ENCODE results near the gene HLCS.

Gene HLCS

DNA sequence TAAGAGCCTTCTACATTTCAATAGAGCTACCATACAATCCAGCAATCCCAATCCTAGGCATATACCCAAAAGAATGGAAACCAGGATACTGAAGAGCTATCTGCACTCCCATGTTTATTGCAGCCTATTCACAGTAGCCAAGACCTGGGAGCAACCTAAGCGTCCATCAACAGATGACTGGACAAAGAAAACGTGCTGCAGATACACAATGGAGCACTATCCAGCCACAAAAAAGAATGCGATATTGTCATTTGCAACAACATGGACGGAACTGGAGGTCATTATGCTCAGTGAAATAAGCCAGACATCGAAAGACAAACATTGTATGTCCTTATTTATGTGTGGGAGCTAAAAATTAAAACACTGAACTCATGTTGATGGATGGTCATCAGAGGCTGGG lies 115.3 kb downstream of the HLCS start:
- DNase-seq (no peak), ATAC-seq (no peak)
- Mint-ChIP-seq H3K4me3 (no peak overlapping the region), H3K36me3 (ENCODE audit: low read depth) (no peaks in the 10 kb centered on the region), H3K4me1 (peaks cover 11% of the 10 kb centered on the region), H3K9me3 (no peaks in the 10 kb centered on the region), H3K27me3 (no peaks in the 10 kb centered on the region), H3K27ac (no peak overlapping the region)

DNA sequence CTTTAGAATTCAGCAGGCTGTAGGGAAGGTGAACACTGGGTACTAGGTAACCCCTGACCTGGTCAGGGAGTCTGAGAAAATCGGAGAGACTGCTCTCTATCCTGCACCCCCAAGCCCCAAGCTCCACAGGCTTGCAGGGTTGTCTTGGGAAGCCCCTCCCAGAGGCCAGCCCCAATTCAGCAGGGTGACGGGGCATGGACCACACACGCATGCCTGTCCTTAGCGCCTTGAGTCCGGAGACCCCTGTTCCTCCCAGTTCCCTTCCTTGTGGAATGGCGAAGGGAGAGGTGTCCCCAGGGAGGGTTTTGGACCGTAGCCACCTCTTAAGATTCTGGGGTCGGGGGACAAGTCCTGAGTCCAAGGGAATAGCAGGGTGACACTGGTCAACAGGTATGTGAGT lies 116.1 kb downstream of the HLCS start:
- H3K27me3 Mint-ChIP-seq, result no peaks in the 10 kb centered on the region
- no peak overlapping the region for H3K4me3 Mint-ChIP-seq
- DNase-seq, result no peak
- H3K36me3 Mint-ChIP-seq (ENCODE audit: low read depth), result no peaks in the 10 kb centered on the region
- H3K9me3 Mint-ChIP-seq, result no peaks in the 10 kb centered on the region
- no peak overlapping the region for H3K27ac Mint-ChIP-seq
- no peak for ATAC-seq
- H3K4me1 Mint-ChIP-seq, result peaks cover 11% of the 10 kb centered on the region

DNA sequence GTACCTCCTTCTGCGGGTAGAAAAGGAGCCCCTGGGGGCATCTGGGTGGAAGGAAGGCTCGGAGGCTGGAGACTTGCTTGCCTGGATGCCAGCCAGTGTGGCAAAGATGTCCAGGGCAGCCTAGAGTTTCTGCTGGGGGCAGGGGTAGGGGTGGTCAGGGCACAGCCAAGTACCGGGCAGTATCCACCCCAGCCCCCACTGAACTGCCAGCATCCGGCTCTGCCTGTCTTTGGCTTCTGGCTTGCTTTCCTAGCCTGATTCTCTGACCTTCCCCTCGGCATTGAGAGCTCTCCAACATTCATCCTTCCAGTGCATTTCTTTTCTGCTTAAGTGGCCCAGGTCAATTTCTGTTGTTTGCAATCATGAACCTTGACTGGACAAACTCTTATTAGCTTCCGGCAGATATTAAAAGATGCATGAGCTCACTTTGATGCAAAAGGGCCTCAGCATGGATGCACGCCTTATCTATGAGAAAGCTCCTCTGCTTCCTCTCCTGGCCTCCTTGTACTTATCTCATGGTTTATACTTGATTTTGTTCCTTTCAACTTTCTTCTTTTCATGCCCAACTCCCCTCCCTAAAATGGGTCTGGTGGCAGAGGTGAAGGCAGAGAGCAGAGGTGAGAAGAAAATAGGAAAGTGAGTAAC lies 116.9 kb downstream of the HLCS start:
- Mint-ChIP-seq H3K9me3 (no peaks in the 10 kb centered on the region), H3K27me3 (no peaks in the 10 kb centered on the region), H3K4me3 (no peak overlapping the region), H3K36me3 (ENCODE audit: low read depth) (no peaks in the 10 kb centered on the region), H3K27ac (no peak overlapping the region), H3K4me1 (peaks cover 9% of the 10 kb centered on the region)
- no peak for ATAC-seq
- DNase-seq, result no peak

DNA sequence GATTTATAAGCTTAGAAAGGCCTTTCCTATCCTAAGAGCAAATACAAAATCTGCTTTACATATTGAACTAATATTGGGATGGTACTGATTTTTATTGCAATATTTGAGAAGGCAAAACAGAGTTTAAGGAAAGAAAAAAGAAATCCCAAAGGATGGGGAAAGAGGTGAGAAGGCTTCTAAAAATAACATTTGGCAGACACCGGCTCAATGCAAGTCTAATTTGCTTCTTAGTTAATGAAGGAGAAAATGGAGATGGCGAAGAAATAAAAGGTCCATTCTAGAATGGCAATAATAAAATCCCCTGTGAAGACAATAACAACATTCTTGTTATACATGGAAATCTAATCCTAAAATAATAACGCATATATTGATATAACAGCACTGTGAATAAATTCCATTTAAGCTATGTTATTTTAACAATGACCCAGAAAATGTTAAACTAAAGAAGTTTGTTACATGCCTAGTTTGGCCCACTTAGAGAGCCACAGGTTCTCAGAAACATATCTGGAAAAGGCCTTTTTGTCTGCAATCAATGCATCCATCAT lies 117.7 kb downstream of the HLCS start:
- Mint-ChIP-seq H3K4me1 (peaks cover 8% of the 10 kb centered on the region), H3K4me3 (no peak overlapping the region), H3K27ac (no peak overlapping the region), H3K36me3 (ENCODE audit: low read depth) (no peaks in the 10 kb centered on the region), H3K9me3 (no peaks in the 10 kb centered on the region), H3K27me3 (no peaks in the 10 kb centered on the region)
- DNase-seq (no peak), ATAC-seq (no peak)

DNA sequence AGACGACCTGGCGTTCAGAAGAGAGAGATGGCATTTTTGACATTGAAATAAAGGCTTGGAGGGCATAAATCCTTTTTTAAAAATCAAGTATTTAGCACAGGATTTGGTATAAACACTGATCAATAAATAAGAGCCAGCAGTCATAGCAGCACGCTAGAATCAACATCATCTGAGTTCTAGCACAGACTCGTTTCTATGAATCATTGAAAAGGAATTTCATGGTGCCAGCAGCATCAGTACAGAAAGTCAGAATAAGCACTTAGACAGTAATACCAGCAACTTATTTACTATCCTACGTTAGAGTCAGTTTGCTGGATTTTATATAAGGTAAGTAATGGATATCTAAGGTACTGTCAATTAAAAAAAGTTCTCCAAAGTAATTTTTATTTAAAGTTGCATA lies 119.3 kb downstream of the HLCS start:
- DNase-seq, result no peak

DNA sequence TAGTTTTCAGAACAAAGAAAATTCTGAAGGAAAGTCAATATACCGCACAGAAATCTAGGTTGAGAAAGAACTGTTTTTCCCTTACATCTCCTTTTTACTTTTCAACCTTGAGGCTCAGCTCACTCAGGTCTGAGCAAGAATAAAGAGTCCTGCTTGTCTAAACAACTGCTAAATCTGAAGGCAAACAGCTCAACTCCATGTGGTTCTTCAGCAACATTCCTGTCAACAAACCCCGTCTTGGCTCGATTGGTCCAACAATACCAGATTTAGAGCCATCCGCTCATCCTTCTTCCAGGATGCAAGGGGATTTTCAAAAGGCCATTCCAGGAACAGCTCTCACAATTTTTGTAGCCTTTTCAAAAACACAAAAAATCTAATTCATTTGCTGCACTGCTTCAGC lies 119.8 kb downstream of the HLCS start:
- Mint-ChIP-seq H3K27me3 (no peaks in the 10 kb centered on the region), H3K36me3 (ENCODE audit: low read depth) (no peaks in the 10 kb centered on the region), H3K9me3 (no peaks in the 10 kb centered on the region), H3K4me1 (no peaks in the 10 kb centered on the region), H3K27ac (no peak overlapping the region), H3K4me3 (no peak overlapping the region)
- ATAC-seq, result no peak
- no peak for DNase-seq

More for the DNA sequence above, 119.3 kb downstream of the HLCS start:
- ATAC-seq, result no peak
- Mint-ChIP-seq H3K27me3 (no peaks in the 10 kb centered on the region), H3K4me3 (no peak overlapping the region), H3K27ac (no peak overlapping the region), H3K4me1 (no peaks in the 10 kb centered on the region), H3K36me3 (ENCODE audit: low read depth) (no peaks in the 10 kb centered on the region), H3K9me3 (no peaks in the 10 kb centered on the region)

DNA sequence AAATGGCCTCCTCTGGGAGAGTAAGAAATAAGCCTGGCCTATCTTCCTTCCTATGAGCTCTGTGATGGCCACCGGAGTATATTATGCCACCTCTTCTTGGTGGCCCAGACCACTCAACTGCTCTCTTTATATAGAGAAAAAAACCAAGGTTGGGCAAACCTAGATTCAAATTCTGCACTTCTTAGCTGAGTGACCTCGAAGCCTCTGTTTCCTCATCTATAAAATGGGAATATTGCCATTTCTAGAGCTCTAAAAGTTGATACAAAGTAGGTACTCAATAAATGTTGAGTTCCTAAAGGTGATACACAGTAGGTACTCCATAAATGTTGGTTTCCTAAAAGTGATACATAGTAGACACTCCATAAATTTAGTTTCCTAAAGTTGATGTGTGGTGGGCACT lies 120.7 kb downstream of the HLCS start:
- Mint-ChIP-seq H3K9me3 (no peaks in the 10 kb centered on the region), H3K27ac (no peak overlapping the region), H3K4me3 (no peak overlapping the region), H3K27me3 (no peaks in the 10 kb centered on the region), H3K36me3 (ENCODE audit: low read depth) (no peaks in the 10 kb centered on the region), H3K4me1 (no peaks in the 10 kb centered on the region)
- no peak for DNase-seq
- ATAC-seq, result no peak

DNA sequence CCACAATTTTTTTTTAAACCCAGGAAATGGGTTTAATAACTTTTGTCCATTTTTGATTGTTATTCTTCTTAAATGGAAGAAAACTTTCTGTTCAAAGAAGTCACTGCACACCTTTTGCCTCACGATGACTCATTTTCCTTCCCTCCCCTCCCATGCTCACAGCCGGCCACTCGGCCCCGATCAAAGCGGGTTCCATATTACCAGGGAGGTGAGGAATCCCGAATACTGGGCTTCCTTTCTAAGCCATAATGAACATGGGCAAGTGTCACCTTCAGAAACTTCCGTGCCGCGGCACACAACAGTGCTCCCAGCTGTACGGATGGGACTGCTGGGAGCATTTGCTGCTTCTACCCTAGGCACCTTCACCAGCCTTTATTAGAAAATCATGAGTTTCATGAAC lies 121.4 kb downstream of the HLCS start:
- H3K4me3 Mint-ChIP-seq, result no peak overlapping the region
- H3K9me3 Mint-ChIP-seq, result no peaks in the 10 kb centered on the region
- ATAC-seq (no peak), DNase-seq (no peak)
- H3K4me1 Mint-ChIP-seq, result no peaks in the 10 kb centered on the region
- no peak overlapping the region for H3K27ac Mint-ChIP-seq
- H3K27me3 Mint-ChIP-seq, result no peaks in the 10 kb centered on the region
- no peaks in the 10 kb centered on the region for H3K36me3 Mint-ChIP-seq (ENCODE audit: low read depth)

DNA sequence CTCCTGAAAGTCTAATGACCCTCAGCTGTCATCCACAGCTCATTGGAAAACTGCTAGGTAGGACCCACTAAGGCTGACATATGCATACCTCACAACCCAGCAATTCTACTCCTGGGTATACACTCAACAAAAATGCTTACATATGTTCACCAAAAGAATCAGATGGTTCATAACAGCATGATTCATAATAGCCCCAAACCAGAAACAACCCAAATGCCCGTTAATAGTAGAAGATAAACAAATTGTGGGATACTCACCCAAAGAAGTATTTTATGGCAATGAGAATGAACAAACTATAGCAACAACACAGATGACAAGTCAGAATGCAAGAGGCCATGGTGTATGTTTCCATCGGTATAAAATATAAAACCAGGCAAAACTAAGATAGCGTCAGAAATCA lies 124.6 kb downstream of the HLCS start:
- Mint-ChIP-seq H3K4me3 (no peak overlapping the region), H3K36me3 (ENCODE audit: low read depth) (no peaks in the 10 kb centered on the region), H3K4me1 (no peaks in the 10 kb centered on the region), H3K9me3 (no peaks in the 10 kb centered on the region), H3K27ac (no peak overlapping the region), H3K27me3 (no peaks in the 10 kb centered on the region)
- DNase-seq, result no peak
- no peak for ATAC-seq

DNA sequence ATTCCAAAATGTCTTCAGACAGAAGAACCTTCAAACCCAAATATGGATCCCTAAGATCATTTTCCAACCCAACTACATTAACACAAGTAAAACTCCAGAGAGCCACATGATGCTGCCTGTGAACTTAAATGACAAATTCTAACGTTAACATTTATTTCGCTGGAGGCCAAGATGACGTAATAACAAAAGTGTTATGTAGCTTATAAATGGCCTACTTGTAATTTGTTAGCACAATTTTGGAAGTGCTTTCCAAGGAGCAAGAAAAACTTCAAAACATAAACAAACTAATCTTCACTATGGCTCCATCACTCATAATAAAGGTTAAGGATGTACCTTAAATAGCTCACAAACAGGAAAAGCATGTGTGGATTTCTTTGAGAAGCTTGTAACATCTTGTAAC lies 126.7 kb downstream of the HLCS start:
- Mint-ChIP-seq H3K27me3 (no peaks in the 10 kb centered on the region), H3K36me3 (ENCODE audit: low read depth) (no peaks in the 10 kb centered on the region), H3K27ac (no peak overlapping the region), H3K9me3 (no peaks in the 10 kb centered on the region), H3K4me1 (no peaks in the 10 kb centered on the region), H3K4me3 (no peak overlapping the region)
- ATAC-seq (no peak), DNase-seq (no peak)

DNA sequence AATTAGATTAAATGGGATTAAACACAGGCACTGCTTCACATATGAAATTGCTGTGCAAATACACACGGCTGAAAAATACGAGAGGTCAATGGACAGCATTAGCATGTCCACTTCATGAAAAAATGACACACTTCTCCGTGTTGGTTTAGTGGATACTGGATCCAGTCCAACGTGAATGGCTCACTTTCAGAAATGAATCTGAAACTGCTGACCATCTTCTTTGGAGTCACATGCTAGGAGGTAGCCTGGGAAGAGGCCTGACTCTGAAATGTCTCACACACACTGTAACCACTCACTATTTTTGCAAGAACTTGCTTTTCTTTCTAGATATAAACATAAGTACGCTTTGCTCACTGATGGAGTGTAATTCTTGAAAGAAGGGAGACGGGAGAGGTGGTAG lies 127.3 kb downstream of the HLCS start:
- H3K36me3 Mint-ChIP-seq (ENCODE audit: low read depth), result no peaks in the 10 kb centered on the region
- no peak overlapping the region for H3K4me3 Mint-ChIP-seq
- no peak for ATAC-seq
- no peaks in the 10 kb centered on the region for H3K9me3 Mint-ChIP-seq
- no peak for DNase-seq
- H3K27me3 Mint-ChIP-seq, result no peaks in the 10 kb centered on the region
- H3K4me1 Mint-ChIP-seq, result no peaks in the 10 kb centered on the region
- no peak overlapping the region for H3K27ac Mint-ChIP-seq

DNA sequence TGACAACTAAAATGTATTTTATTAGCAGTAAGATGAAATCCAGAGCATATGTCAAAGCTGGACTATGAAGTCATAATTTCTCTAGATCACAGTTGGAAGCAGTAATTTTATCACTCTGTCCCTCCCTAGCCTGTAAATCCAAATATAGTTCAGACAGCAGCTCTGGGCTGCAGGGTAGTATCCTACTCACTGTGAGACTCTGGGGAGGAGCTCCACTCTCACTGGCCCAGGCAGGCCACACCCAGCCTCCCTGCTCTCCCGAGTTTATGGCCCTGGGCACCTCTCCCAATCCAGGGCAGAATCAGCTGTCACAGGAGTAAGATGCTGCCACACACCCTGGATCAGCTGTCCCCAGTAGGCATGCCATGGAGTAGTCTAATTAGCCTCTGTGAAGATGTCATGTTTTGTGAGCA lies 131.1 kb downstream of the HLCS start:
- ATAC-seq (no peak), DNase-seq (no peak)
- Mint-ChIP-seq H3K27ac (no peak overlapping the region), H3K36me3 (ENCODE audit: low read depth) (no peaks in the 10 kb centered on the region), H3K27me3 (no peaks in the 10 kb centered on the region), H3K9me3 (no peaks in the 10 kb centered on the region), H3K4me3 (no peak overlapping the region), H3K4me1 (peaks cover 4% of the 10 kb centered on the region)

DNA sequence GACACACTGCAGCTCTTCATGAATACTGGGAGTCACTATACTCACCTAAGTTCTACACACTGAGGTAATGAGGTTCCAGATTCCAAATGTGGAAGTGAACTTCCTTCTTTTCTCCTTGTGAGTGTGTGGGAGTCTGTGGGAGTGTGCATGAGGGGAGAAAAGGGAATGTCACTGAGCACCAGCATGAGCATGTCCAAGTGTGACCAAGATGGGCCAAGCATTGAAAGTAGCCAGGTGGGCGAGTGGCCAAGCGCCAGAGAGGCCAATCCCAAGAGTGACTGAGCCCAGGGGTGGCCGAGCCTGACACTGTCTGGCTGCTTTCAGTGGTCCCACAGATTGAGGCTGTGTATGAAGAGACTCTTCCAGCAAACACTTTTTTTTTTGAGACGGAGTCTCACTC lies 132.3 kb downstream of the HLCS start:
- no peak for DNase-seq
- no peak overlapping the region for H3K4me3 Mint-ChIP-seq
- peaks cover 4% of the 10 kb centered on the region for H3K4me1 Mint-ChIP-seq
- no peaks in the 10 kb centered on the region for H3K9me3 Mint-ChIP-seq
- H3K27me3 Mint-ChIP-seq, result no peaks in the 10 kb centered on the region
- H3K36me3 Mint-ChIP-seq (ENCODE audit: low read depth), result no peaks in the 10 kb centered on the region
- H3K27ac Mint-ChIP-seq, result no peak overlapping the region
- no peak for ATAC-seq

DNA sequence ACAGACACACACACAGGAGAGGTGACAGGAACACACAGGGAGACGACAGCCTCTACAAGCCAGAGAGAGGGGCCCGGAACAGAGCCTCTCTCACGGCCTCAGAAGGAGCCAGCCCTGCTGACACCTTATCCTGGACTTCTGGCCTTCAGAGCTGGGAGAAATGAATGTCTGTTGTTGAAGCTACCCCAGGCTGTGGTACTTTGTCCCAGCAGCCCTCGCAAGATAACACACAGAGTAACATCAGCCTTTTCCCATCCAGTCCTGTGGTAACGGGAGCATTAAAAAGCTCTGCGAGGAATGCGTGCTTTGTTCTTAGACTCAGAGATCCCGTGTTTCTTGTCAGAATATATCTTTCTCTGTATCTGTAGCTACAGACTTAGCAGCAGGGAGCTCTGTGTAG lies 136.4 kb downstream of the HLCS start:
- no peaks in the 10 kb centered on the region for H3K27me3 Mint-ChIP-seq
- no peak for ATAC-seq
- no peaks in the 10 kb centered on the region for H3K9me3 Mint-ChIP-seq
- H3K4me3 Mint-ChIP-seq, result no peak overlapping the region
- no peak for DNase-seq
- no peak overlapping the region for H3K27ac Mint-ChIP-seq
- H3K4me1 Mint-ChIP-seq, result peaks cover 4% of the 10 kb centered on the region
- peaks cover 5% of the 10 kb centered on the region for H3K36me3 Mint-ChIP-seq (ENCODE audit: low read depth)

DNA sequence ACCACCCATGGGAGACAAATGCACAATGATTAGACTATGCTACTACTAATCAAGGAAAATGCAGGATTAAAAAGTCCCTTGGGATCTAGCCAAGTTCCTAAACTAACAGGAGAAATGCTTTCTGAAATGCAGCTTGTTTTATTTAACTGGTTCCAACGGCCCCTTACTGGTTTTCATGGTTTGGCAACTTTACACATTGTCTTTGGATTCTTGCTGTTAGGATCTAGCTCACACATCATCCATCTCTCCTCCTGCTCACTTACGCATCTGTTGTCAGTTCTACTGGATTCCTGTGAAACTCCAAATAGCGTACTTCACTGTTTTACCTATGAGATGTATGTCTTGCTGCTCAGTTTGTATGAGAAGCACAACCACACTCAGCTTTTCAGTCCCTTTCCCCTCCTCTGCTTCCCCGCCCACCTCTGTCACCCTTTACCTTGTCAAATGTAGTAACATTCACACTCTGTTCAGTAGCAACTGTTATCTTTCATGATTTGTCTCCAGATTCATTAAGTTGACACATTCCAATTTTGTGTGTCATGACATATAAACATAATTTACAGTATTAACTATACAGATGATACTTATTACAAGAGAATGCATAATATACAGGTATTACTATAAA lies 137.5 kb downstream of the HLCS start:
- ATAC-seq (no peak), DNase-seq (no peak)
- Mint-ChIP-seq H3K27ac (no peak overlapping the region), H3K4me3 (no peak overlapping the region), H3K9me3 (no peaks in the 10 kb centered on the region), H3K36me3 (ENCODE audit: low read depth) (peaks cover 9% of the 10 kb centered on the region), H3K4me1 (peaks cover 4% of the 10 kb centered on the region), H3K27me3 (no peaks in the 10 kb centered on the region)
